MCF 10A (cell line): ENCODE results near the gene IL21R. TPM values are rescaled to one million over a fixed set of nuclear protein-coding genes. Genes with fewer than 3 reads are reported as not detected.

Experiments
- BruUV-seq: library from RNA; stranded (reverse); fragments of 400-500 nt; replicated peaks from 2 replicates; lab custom pipeline; 2021; lab: Mats Ljungman, UMichigan
- CTCF ChIA-PET: fragments of 300-600 bp; sonication (Branson Sonifier 250); formaldehyde crosslinking; extraction: SDS; loops from one replicate; lab custom pipeline; 2021; ENCODE audit warnings: antibody characterized with exemption, inconsistent platforms; lab: Yijun Ruan, JAX
- POLR2A ChIA-PET: fragments of 300-600, 350-650 bp; sonication (Branson Sonifier 250); formaldehyde crosslinking; extraction: SDS; loops from one replicate; lab custom pipeline; 2020; ENCODE audit warnings: antibody characterized with exemption, inconsistent platforms; lab: Yijun Ruan, JAX
- DNase-seq: peaks from one replicate; pipeline ENCODE4 v3.0.0-alpha.2; 2018; ENCODE audit not compliant: unreplicated experiment
- H3K27ac Mint-ChIP-seq: one replicate; pipeline ENCODE4 v1.8.0; 2022; ENCODE audit warnings: mild to moderate bottlenecking, low read depth, mixed read lengths; ENCODE audit not compliant: unreplicated experiment
- H3K27me3 Mint-ChIP-seq: one replicate; pipeline ENCODE4 v1.8.0; 2022; ENCODE audit warnings: mixed read lengths; ENCODE audit not compliant: insufficient read depth, unreplicated experiment
- H3K36me3 Mint-ChIP-seq: one replicate; pipeline ENCODE4 v1.8.0; 2022; ENCODE audit warnings: mild to moderate bottlenecking, moderate library complexity, mixed read lengths; ENCODE audit not compliant: insufficient read depth, unreplicated experiment
- H3K4me1 Mint-ChIP-seq: one replicate; pipeline ENCODE4 v1.8.0; 2022; ENCODE audit warnings: mixed read lengths; ENCODE audit not compliant: insufficient read depth, unreplicated experiment
- H3K4me3 Mint-ChIP-seq: one replicate; pipeline ENCODE4 v1.8.0; 2022; ENCODE audit warnings: mild to moderate bottlenecking, moderate library complexity, mixed read lengths; ENCODE audit not compliant: unreplicated experiment
- H3K9me3 Mint-ChIP-seq: one replicate; pipeline ENCODE4 v1.8.0; 2022; ENCODE audit warnings: mixed read lengths; ENCODE audit not compliant: unreplicated experiment
- intact Hi-C: fragments of 100-400 bp; cut with micrococcal nuclease; formaldehyde crosslinking; loops from 2 replicates; pipeline ENCODE4 v1.14.1; 2022
- total RNA-seq: library from RNA; stranded (reverse); gene quantifications from 2 replicates; pipeline ENCODE4 v1.2.3, GENCODE V29; 2022
- TF ChIP-seq, protein P1 (sequence below): fragments of 200-600 bp; IDR thresholded peaks from one replicate; pipeline ENCODE4 v1.8.0; 2022; ENCODE audit warnings: antibody characterized with exemption, mild to moderate bottlenecking; ENCODE audit not compliant: unreplicated experiment

The IL21R gene
- total RNA-seq, 1 experiment from 2014 or later: 0.21 TPM

DNA sequence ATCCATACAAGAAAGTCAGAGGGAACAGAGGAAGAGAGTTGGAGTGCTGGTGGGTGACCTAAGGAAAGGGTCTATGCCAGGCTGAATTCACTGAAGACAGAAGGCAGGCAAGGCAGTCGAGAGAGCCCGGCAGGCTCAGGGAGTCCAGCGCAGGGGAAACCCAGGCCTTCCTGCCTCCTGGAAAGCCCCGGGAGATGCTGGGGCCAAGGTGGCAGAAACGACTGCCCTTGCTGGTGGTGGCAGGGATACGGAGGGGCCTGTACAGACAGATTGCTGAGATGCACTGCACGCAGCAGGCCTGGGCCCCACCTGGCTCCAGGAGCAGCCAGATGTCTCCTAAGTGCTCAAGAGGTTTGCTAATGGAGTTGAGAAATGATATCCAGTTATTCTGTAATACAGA, 87.9 kb downstream of the IL21R start:
- intact Hi-C loops: no loop called here
- BruUV-seq: no TSS peak
- POLR2A ChIA-PET: no interaction called here
- H3K4me1 Mint-ChIP-seq: no peaks in the 10 kb centered on the region
- H3K27me3 Mint-ChIP-seq: no peaks in the 10 kb centered on the region
- H3K36me3 Mint-ChIP-seq: peaks cover 85% of the 10 kb centered on the region
- no peak overlapping the region for H3K27ac Mint-ChIP-seq
- TF ChIP-seq, protein P1, sequence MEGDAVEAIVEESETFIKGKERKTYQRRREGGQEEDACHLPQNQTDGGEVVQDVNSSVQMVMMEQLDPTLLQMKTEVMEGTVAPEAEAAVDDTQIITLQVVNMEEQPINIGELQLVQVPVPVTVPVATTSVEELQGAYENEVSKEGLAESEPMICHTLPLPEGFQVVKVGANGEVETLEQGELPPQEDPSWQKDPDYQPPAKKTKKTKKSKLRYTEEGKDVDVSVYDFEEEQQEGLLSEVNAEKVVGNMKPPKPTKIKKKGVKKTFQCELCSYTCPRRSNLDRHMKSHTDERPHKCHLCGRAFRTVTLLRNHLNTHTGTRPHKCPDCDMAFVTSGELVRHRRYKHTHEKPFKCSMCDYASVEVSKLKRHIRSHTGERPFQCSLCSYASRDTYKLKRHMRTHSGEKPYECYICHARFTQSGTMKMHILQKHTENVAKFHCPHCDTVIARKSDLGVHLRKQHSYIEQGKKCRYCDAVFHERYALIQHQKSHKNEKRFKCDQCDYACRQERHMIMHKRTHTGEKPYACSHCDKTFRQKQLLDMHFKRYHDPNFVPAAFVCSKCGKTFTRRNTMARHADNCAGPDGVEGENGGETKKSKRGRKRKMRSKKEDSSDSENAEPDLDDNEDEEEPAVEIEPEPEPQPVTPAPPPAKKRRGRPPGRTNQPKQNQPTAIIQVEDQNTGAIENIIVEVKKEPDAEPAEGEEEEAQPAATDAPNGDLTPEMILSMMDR: no peak
- no peaks in the 10 kb centered on the region for H3K9me3 Mint-ChIP-seq
- DNase-seq: no peak
- H3K4me3 Mint-ChIP-seq: no peak overlapping the region
- CTCF ChIA-PET: no interaction called here

DNA sequence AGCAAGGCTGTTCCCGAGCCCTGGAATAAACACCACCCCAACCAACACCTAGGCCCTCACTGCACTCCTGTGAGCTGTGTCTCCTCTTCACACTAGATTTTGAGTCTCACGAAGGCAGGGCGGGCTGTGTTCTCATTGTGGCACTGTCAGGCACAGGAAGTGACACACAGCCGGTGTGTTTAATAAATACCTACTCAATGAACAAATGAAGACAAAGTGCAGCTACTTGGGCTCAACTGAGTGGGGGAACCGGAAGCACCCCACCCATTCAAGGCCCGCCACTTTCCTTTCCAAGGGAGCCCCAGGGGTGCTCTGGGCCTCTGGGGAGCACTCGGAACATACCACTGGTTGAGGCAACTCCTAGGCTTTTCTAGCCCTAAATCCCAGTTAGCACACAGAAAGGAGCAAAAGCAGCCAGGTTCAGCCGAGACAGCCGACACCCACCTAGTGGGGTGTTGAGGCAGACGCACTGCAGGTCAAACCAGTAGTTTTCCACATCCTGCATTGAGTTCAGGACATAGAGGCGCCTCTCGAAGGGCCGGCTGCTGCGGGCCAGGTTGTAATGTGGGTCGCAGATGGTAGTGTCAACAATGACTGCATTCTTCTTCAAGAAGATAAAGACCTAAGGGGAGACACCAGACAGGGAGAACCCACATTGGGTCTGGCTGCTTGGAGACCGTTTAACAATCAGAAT, 90.1 kb downstream of the IL21R start:
- ChIA-PET CTCF (no interaction called here), POLR2A (no interaction called here)
- H3K27ac Mint-ChIP-seq: no peak overlapping the region
- H3K27me3 Mint-ChIP-seq: no peaks in the 10 kb centered on the region
- no TSS peak for BruUV-seq
- intact Hi-C loops: no loop called here
- DNase-seq: no peak
- H3K36me3 Mint-ChIP-seq: peaks cover 95% of the 10 kb centered on the region
- no peaks in the 10 kb centered on the region for H3K9me3 Mint-ChIP-seq
- TF ChIP-seq, protein P1: no peak
- H3K4me3 Mint-ChIP-seq: no peak overlapping the region
- no peaks in the 10 kb centered on the region for H3K4me1 Mint-ChIP-seq

DNA sequence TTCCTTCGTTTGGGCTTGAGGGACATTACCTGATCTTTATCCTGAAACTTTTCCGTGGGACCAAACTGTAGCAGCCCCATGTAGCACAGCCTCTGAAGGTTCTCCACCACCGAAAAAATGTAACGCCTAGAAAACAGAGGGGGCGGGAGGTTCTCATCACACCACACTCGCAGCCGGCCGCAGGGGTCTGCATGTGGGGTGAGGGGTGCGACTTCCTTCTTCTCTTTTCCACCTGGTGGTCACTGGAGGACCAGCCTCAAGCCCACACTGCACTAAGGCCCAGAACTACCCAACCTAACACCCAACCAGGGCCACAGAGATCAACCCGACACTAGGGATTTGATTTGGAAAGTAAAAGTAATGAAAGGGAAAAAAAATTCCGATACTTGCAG, 90.6 kb downstream of the IL21R start:
- TF ChIP-seq, protein P1: no peak
- no peak overlapping the region for H3K4me3 Mint-ChIP-seq
- BruUV-seq: no TSS peak
- no peak for DNase-seq
- ChIA-PET POLR2A (interaction anchor here (1.1 kb wide), 1 partner anchor 12 kb away, joined by 3 read pairs; no protein-coding TSS in a partner anchor), CTCF (no interaction called here)
- peaks cover 95% of the 10 kb centered on the region for H3K36me3 Mint-ChIP-seq
- H3K27ac Mint-ChIP-seq: no peak overlapping the region
- intact Hi-C loops: no loop called here
- H3K27me3 Mint-ChIP-seq: no peaks in the 10 kb centered on the region
- no peaks in the 10 kb centered on the region for H3K4me1 Mint-ChIP-seq
- no peaks in the 10 kb centered on the region for H3K9me3 Mint-ChIP-seq

DNA sequence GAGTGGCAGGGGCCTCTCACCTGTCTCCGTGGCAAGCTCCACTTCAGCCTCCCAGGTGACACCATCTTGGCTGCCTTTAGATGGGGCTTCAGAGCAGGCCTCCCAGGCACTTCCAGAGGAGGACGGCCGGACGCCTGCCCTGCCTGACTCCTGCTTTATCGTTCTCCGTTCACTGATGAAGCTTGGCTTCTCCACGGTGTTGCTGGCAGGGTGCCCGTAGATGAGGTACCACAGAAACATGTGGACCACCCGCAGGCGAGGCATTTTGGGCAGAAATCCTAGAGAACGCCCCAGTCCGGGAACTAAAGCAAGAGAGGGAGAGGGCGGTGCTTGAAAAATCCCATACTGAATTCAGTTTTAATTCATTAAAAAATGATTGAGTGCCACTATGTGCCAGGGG, 93.2 kb downstream of the IL21R start:
- Mint-ChIP-seq H3K9me3 (no peaks in the 10 kb centered on the region), H3K36me3 (peaks cover 92% of the 10 kb centered on the region)
- CTCF ChIA-PET: interaction anchor here (2.0 kb wide), 1 partner anchor 12 kb away, joined by 4 read pairs; no protein-coding TSS in a partner anchor

More for the DNA sequence above, 93.2 kb downstream of the IL21R start:
- TF ChIP-seq, protein P1: no peak
- H3K27me3 Mint-ChIP-seq: no peaks in the 10 kb centered on the region
- no peak for DNase-seq
- POLR2A ChIA-PET: no interaction called here
- no peaks in the 10 kb centered on the region for H3K4me1 Mint-ChIP-seq
- no peak overlapping the region for H3K4me3 Mint-ChIP-seq
- intact Hi-C loops: no loop called here
- H3K27ac Mint-ChIP-seq: no peak overlapping the region
- no TSS peak for BruUV-seq
